ENCODE data around the gene IGHMBP2. TPM values are rescaled to one million over a fixed set of nuclear protein-coding genes. Genes with fewer than 3 reads are reported as not detected.
A peak's percentile ranks its signal among the peaks of the same experiment; 100 is the strongest.

The IGHMBP2 gene
- total RNA-seq, 1 experiment from 2014 or later, result 48.7 TPM

GRCh38 chr11:68889948-68890446 lies 13.7 kb upstream of the IGHMBP2 start:
- peak overlapping the region; percentile 66 for H3K27ac ChIP-seq (ENCODE audit: low read depth, low read length, poor library complexity, severe bottlenecking)
- ChIA-PET POLR2A (ENCODE audit: low non-redundant PET) (interaction anchor here (0.6 kb wide), 1 partner anchor 790 kb away, joined by 3 read pairs; no protein-coding TSS in a partner anchor), CTCF (interaction anchor here (0.5 to 1.6 kb wide), 5 partner anchors 72 to 257 kb away, joined by 3 to 11 read pairs (median 4); no protein-coding TSS in a partner anchor)
- no peaks in the 10 kb centered on the region for H3K27me3 ChIP-seq (replicated peaks; ENCODE audit: insufficient read depth, low read depth, low read length, poor library complexity)
- no TSS peak for BruUV-seq (replicated peaks)
- peak; percentile 88 for DNase-seq (ENCODE audit: low spot score)
- peaks cover 31% of the 10 kb centered on the region for H3K36me3 ChIP-seq (ENCODE audit: insufficient read depth, low read length, poor library complexity, severe bottlenecking)
- H3K4me3 ChIP-seq (ENCODE audit: low read depth, low read length, poor library complexity, severe bottlenecking), result no peak overlapping the region
- intact Hi-C loops (cut with micrococcal nuclease; ENCODE audit: unreplicated experiment), result loop anchor here (10.0 kb wide), 1 partner anchor 255 kb away; no protein-coding TSS in a partner anchor
- H3K9me3 ChIP-seq (ENCODE audit: low read depth, low read length, poor library complexity, severe bottlenecking), result no peaks in the 10 kb centered on the region
- H3K4me1 ChIP-seq (ENCODE audit: insufficient read depth, low read length, poor library complexity, severe bottlenecking), result peaks cover 25% of the 10 kb centered on the region
- no peak for TF ChIP-seq EZH2 (IDR thresholded peaks at IDR 0.05; ENCODE audit: borderline replicate concordance, low read depth, low read length, poor library complexity, severe bottlenecking)
- TF ChIP-seq, protein P1, sequence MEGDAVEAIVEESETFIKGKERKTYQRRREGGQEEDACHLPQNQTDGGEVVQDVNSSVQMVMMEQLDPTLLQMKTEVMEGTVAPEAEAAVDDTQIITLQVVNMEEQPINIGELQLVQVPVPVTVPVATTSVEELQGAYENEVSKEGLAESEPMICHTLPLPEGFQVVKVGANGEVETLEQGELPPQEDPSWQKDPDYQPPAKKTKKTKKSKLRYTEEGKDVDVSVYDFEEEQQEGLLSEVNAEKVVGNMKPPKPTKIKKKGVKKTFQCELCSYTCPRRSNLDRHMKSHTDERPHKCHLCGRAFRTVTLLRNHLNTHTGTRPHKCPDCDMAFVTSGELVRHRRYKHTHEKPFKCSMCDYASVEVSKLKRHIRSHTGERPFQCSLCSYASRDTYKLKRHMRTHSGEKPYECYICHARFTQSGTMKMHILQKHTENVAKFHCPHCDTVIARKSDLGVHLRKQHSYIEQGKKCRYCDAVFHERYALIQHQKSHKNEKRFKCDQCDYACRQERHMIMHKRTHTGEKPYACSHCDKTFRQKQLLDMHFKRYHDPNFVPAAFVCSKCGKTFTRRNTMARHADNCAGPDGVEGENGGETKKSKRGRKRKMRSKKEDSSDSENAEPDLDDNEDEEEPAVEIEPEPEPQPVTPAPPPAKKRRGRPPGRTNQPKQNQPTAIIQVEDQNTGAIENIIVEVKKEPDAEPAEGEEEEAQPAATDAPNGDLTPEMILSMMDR (conservative IDR thresholded peaks at IDR 0.05; ENCODE audit: low read depth, low read length), result peak; percentile 92

GRCh38 chr11:68890490-68891231 lies 13.0 kb upstream of the IGHMBP2 start:
- POLR2A ChIA-PET (ENCODE audit: low non-redundant PET), result no interaction called here
- Histone ChIP-seq H3K27me3 (replicated peaks; ENCODE audit: insufficient read depth, low read depth, low read length, poor library complexity) (no peaks in the 10 kb centered on the region), H3K4me3 (ENCODE audit: low read depth, low read length, poor library complexity, severe bottlenecking) (no peak overlapping the region), H3K9me3 (ENCODE audit: low read depth, low read length, poor library complexity, severe bottlenecking) (no peaks in the 10 kb centered on the region), H3K4me1 (ENCODE audit: insufficient read depth, low read length, poor library complexity, severe bottlenecking) (peaks cover 25% of the 10 kb centered on the region), H3K27ac (ENCODE audit: low read depth, low read length, poor library complexity, severe bottlenecking) (peak overlapping the region; percentile 66), H3K36me3 (ENCODE audit: insufficient read depth, low read length, poor library complexity, severe bottlenecking) (peaks cover 33% of the 10 kb centered on the region)
- peak; percentile 89 for DNase-seq (ENCODE audit: low spot score)
- no peak for TF ChIP-seq EZH2 (IDR thresholded peaks at IDR 0.05; ENCODE audit: borderline replicate concordance, low read depth, low read length, poor library complexity, severe bottlenecking)
- TF ChIP-seq, protein P1 (conservative IDR thresholded peaks at IDR 0.05; ENCODE audit: low read depth, low read length), result peak; percentile 11; the same call in 1 of the 2 replicates
- intact Hi-C loops (cut with micrococcal nuclease; ENCODE audit: unreplicated experiment), result loop anchor here (10.0 kb wide), 1 partner anchor 256 kb away; no protein-coding TSS in a partner anchor
- no TSS peak for BruUV-seq (replicated peaks)
- CTCF ChIA-PET, result interaction anchor here (1.0 to 1.6 kb wide), 3 partner anchors 151 to 258 kb away, joined by 3 to 4 read pairs (median 3); no protein-coding TSS in a partner anchor

- H3K4me3 ChIP-seq (ENCODE audit: low read depth, low read length, poor library complexity, severe bottlenecking), result no peak overlapping the region
- CTCF ChIA-PET, result interaction anchor here (1.6 kb wide), 1 partner anchor 248 kb away, joined by 3 read pairs; no protein-coding TSS in a partner anchor
- peaks cover 41% of the 10 kb centered on the region for H3K36me3 ChIP-seq (ENCODE audit: insufficient read depth, low read length, poor library complexity, severe bottlenecking)
- no peak for DNase-seq (ENCODE audit: low spot score)
- peaks cover 25% of the 10 kb centered on the region for H3K4me1 ChIP-seq (ENCODE audit: insufficient read depth, low read length, poor library complexity, severe bottlenecking)
- intact Hi-C loops (cut with micrococcal nuclease; ENCODE audit: unreplicated experiment), result loop anchor here (10.0 kb wide), 1 partner anchor 257 kb away; no protein-coding TSS in a partner anchor
- no peaks in the 10 kb centered on the region for H3K27me3 ChIP-seq (replicated peaks; ENCODE audit: insufficient read depth, low read depth, low read length, poor library complexity)
- POLR2A ChIA-PET (ENCODE audit: low non-redundant PET), result no interaction called here
- H3K9me3 ChIP-seq (ENCODE audit: low read depth, low read length, poor library complexity, severe bottlenecking), result no peaks in the 10 kb centered on the region
- H3K27ac ChIP-seq (ENCODE audit: low read depth, low read length, poor library complexity, severe bottlenecking), result peak overlapping the region; percentile 66
- no TSS peak for BruUV-seq (replicated peaks)
- TF ChIP-seq EZH2 (IDR thresholded peaks at IDR 0.05; ENCODE audit: borderline replicate concordance, low read depth, low read length, poor library complexity, severe bottlenecking), result no peak
- TF ChIP-seq, protein P1 (conservative IDR thresholded peaks at IDR 0.05; ENCODE audit: low read depth, low read length), result no peak
These were observed 12.2 kb upstream of the IGHMBP2 start for GRCh38 chr11:68891351-68891948.
